C4-2B (cell line): ENCODE data around the gene RIMBP2.

ENCODE experiments used
- CTCF ChIP-seq: fragments of 450-650 bp; conservative IDR thresholded peaks from 2 replicates; pipeline ENCODE4 v1.5.1; 2017; ENCODE audit warnings: mild to moderate bottlenecking
- ZFX ChIP-seq: fragments of 450-650 bp; IDR thresholded peaks from 2 replicates; pipeline ENCODE4 v1.6.1; 2017

DNA sequence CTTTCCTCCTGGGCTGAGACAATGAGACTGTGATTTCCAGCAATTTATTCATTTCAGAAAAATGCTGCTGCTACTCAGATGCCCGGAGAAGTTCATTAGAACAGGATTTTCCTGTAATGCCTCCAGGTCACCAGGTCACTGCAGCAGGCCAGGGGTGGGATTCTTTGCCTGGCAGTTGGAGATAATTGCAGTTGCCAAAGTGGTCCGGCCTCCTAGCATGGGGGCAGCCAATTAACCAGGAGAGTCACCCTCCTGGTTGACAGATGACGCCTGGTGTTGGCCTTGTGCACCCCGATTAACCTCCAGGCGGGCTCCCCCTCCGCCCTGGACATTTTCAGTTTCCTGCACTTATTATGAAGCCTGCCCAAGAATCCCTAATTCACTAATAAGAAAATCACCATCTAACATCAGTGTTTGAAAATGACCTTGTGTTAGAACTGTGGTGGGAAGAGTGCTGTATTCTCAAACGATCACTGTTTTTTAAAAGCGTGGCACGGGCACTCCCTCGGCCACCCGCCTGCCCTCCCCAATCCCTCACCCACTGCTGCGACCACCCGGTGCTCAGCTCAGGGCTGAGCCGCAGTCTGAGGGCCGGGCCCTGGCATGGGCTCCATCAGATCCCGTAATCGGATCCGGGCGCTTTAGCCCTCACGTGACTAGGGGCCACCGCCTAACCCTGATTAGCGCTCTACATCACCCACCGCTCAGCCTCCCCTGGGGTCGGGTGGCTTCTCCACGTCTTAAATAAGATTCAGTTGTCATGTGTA, 12.9 kb downstream of the RIMBP2 start:
- TF ChIP-seq CTCF (no peak), ZFX (no peak)
